ENCODE results near the gene MAK. TPM values are rescaled to one million over a fixed set of nuclear protein-coding genes. Genes with fewer than 3 reads are reported as not detected.

Gene MAK
- total RNA-seq, 1 experiment from 2014 or later = 0.22 TPM

DNA sequence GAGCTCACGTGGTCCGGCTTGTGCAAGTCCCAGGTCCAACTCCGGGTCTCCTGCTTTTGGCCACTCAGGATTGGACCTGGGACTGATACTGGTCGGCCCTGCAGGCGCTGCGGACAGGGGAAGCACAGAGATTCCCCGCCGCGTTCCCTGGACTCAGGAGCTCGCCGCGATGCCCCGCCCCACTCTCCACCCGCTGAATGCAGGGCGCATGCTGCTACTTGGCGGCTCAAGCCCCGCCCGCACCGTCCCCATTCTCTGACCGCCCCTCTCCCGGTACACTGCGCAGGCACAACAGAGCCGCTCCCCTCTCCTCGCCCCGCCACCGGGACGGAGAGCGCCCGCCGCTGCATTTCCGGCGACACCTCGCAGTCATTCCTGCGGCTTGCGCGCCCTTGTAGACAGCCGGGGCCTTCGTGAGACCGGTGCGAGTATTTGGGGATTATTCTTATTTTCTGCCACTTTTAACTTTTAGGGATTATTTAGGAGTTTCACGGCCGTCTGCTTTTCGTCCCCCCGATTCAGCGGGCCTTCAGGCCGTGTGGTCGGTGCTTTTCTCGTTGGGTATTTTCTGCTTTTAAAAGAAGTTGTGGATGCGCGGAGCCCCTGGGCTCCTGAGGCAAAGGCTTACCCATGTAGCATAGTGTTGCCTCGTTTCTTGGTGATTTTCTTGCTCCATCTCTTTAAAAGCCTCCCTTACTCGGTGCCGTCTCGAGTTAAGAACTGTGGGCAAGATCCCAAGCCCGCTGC lies 115.3 kb downstream of the MAK start, which contains the start of gene TMEM14C (continued):
- TF ChIP-seq, protein P1, sequence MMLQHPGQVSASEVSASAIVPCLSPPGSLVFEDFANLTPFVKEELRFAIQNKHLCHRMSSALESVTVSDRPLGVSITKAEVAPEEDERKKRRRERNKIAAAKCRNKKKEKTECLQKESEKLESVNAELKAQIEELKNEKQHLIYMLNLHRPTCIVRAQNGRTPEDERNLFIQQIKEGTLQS (IDR thresholded peaks at IDR 0.05) = no peak
- TF ChIP-seq EZH2phosphoT487 (IDR thresholded peaks at IDR 0.05; ENCODE audit: borderline replicate concordance) (no peak), ELF1 (IDR thresholded peaks at IDR 0.05; ENCODE audit: borderline replicate concordance, low read depth) (no peak), EGR1 (IDR thresholded peaks at IDR 0.05; ENCODE audit: low read depth) (no peak), SP1 (IDR thresholded peaks at IDR 0.05; ENCODE audit: low read depth) (peak; percentile 87), ZFX (IDR thresholded peaks at IDR 0.05) (peak; percentile 29; the same call in 1 of the 2 replicates)
- TF ChIP-seq, protein P2, sequence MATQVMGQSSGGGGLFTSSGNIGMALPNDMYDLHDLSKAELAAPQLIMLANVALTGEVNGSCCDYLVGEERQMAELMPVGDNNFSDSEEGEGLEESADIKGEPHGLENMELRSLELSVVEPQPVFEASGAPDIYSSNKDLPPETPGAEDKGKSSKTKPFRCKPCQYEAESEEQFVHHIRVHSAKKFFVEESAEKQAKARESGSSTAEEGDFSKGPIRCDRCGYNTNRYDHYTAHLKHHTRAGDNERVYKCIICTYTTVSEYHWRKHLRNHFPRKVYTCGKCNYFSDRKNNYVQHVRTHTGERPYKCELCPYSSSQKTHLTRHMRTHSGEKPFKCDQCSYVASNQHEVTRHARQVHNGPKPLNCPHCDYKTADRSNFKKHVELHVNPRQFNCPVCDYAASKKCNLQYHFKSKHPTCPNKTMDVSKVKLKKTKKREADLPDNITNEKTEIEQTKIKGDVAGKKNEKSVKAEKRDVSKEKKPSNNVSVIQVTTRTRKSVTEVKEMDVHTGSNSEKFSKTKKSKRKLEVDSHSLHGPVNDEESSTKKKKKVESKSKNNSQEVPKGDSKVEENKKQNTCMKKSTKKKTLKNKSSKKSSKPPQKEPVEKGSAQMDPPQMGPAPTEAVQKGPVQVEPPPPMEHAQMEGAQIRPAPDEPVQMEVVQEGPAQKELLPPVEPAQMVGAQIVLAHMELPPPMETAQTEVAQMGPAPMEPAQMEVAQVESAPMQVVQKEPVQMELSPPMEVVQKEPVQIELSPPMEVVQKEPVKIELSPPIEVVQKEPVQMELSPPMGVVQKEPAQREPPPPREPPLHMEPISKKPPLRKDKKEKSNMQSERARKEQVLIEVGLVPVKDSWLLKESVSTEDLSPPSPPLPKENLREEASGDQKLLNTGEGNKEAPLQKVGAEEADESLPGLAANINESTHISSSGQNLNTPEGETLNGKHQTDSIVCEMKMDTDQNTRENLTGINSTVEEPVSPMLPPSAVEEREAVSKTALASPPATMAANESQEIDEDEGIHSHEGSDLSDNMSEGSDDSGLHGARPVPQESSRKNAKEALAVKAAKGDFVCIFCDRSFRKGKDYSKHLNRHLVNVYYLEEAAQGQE (IDR thresholded peaks at IDR 0.05; ENCODE audit: low read depth) = no peak
- TF ChIP-seq, protein P3, sequence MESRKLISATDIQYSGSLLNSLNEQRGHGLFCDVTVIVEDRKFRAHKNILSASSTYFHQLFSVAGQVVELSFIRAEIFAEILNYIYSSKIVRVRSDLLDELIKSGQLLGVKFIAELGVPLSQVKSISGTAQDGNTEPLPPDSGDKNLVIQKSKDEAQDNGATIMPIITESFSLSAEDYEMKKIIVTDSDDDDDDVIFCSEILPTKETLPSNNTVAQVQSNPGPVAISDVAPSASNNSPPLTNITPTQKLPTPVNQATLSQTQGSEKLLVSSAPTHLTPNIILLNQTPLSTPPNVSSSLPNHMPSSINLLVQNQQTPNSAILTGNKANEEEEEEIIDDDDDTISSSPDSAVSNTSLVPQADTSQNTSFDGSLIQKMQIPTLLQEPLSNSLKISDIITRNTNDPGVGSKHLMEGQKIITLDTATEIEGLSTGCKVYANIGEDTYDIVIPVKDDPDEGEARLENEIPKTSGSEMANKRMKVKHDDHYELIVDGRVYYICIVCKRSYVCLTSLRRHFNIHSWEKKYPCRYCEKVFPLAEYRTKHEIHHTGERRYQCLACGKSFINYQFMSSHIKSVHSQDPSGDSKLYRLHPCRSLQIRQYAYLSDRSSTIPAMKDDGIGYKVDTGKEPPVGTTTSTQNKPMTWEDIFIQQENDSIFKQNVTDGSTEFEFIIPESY (IDR thresholded peaks at IDR 0.05; ENCODE audit: extremely low read depth, insufficient replicate concordance, low read length) = no peak
